Activated CD8-positive, alpha-beta memory T cell treated with anti-CD3 and anti-CD28 coated beads, Interleukin-2, amount 50 U/mL, for 1 hour (primary cell): ENCODE results near the gene OLFM1.
"Not testable (repeated sequence)": the region's sequence is repeated elsewhere in the genome, so short reads cannot be mapped to it uniquely, and the experiment has no call there.

Source experiments
- DNase-seq: peaks from one replicate; pipeline ENCODE4 v3.0.0-alpha.2; 2020; ENCODE audit errors: extremely low read depth

The OLFM1 gene

DNA sequence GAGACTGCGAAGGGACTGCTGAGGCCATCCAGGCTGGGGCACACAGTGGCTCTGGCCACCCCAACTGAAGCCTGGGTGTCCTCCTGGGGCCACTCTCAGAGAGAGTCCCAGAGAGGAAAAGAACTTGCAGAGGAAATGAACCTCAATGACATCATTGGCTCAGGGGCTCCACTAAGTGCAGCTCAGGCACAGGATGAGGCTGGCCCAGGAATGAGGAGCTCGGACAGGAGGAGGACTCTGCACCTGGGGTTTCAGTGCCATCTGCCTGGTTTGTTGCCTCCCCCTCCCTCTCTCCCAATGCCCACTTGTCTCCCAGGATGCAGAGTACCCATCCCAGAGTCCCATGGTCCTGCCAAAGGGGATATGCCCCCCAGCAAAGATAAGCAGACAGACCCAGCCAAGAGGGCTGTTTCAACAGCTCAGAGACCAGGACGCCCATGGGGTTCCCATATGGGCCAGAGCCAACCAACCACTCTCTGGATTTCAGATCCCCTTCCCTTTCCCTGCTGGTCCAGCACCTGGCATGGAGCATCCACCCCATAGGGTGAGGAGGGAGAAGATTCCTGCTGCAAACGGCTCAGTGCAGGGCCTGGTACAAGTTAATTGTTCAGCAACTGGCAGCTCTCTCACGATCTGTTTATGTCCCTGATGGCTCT, 26.9 kb upstream of the OLFM1 start:
- DNase-seq: no peak

DNA sequence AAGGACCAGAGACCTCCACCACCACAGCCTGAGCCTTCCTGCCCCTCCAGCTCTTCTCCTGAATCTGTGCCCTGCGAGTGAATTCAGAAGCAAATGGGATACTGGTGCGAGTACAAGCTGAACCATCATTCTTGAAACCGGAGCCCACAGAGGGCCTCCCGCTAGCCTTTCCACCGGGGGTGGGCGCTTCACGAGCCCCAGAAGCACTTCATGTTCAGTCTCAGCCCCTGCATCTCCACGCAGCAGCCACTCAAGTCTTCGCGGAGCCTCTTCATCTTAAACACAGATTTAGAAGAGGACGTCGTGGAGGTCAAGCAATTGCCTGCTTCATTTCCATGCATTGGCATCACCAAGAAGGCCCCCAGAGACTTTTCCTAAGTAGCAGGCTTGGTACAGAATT, 26.0 kb upstream of the OLFM1 start:
- no peak for DNase-seq

DNA sequence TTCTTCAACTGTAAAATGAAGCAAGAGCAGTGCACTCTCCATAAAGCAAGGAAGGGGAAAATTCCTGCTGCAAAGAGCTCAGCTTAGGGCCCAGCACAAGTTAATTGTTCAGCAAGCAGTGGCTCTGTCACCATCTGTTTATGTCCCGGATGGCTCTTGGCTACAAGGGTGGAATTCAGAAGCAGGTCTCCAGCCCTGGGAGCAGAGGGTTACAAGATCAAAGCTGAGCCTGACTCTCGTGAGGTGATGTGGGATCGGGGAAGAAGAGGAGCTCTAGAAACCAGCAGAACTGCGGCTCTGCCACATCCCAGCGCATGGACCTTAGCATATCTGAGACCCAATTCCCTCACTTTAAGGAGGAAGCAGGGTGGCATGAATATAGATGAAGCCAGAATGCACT, 25.2 kb upstream of the OLFM1 start:
- no peak for DNase-seq

DNA sequence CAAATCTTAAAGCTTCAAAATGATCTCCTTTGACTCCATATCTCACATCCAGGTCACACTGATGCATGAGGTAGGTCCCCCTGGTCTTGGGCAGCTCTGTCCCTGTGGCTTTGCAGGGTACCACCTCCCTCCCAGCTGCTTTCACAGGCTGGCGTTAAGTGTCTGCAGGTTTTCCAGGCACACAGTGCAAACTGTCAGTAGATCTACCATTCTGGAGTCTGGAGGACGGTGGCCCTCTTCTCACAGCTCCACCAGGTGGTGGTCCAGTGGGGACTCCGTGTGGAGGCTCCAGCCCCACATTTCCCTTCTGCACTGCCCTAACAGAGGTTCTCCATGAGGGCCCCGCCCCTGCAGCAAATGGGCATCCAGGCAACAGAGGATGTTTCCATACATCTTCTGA, 24.0 kb upstream of the OLFM1 start:
- DNase-seq: not testable (repeated sequence)

DNA sequence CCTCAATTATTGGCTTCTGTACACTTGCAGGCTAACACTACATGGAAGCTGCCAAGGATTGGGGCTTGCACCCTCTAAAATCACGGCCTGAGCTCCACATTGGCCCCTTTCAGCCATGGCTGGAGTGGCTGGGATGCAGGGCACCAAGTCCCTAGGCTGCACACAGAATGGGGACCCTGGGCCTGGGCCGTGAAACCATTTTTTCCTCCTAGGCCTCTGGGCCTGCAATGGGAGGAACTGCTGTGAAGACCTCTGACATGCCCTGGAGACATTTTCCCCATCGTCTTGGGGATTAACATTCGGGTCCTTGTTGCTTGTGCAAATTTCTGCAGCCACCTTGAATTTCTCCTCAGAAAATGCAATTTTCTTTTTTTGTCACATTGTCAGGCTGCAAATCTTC, 23.6 kb upstream of the OLFM1 start:
- not testable (repeated sequence) for DNase-seq

DNA sequence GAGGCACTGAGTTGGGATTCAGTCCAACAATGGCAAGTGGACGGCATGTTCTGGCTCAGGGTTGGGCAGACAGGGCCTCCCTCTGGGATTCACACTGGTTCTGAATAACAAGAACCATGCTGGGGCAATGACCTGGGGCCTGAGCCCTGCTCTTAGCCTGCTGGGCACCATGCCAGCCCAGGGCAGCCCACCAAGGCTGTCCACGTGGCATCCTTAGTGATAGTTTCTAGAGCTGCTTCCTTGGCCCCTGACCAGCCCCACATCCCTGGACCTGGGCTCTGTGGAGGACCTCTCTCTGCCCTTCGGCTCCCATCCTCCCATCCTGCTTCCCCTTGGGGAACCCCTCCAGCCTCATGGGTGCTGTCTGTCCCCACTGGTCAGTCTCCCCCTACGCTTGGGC, 22.3 kb upstream of the OLFM1 start:
- no peak for DNase-seq

DNA sequence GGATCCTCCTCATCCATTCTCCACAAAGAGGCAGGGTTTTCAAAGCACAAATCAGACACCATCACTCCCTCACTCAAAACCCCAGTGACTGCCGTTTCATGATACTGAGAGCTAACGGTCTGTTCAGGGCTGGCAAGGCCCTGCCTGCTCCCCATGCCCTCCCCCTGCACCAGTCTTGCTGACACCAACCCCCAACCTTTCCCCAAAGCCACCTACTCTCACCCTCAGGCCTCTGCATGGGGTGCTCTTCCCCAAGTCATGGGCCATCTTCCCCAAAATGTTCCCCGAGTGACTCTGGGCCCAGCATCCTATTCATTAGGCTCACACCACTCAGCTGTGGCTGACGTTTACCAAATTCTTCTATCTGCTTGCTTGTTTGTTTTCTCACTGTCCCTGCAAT, 21.7 kb upstream of the OLFM1 start:
- DNase-seq: no peak

- DNase-seq: no peak
These were observed 21.2 kb upstream of the OLFM1 start for GRCh38 chr9:135066291-135066690.

DNA sequence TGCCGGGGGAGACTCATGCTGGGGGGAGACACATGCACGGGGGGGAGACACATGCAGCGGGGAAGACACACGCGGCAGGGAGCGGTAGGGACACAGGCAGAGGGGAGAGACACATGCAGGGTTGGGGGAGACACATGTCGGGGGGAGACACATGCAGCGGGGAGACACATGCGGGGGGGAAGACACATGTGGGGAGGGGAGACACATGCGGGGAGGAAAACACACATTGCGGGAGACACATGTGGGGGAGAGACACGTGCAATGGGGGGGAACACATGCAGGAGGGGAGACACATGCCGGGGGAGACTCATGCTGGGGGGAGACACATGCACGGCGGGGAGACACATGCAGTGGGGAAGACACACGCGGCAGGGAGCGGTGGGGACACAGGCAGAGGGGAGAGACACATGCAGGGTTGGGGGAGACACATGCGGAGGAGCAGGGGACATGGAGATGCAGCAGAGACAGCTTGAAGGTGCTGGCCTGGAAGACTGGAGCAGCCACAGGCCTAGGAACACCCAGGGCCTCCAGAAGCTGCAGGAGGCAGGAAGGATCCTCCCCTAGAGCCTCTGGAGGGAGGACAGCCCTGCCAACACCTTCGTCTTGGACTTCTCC, 20.3 kb upstream of the OLFM1 start:
- DNase-seq: no peak

GRCh38 chr9:135068776-135069415, 18.6 kb upstream of the OLFM1 start:
- no peak for DNase-seq

- no peak for DNase-seq
These were observed 17.8 kb upstream of the OLFM1 start for GRCh38 chr9:135069558-135070197.

DNA sequence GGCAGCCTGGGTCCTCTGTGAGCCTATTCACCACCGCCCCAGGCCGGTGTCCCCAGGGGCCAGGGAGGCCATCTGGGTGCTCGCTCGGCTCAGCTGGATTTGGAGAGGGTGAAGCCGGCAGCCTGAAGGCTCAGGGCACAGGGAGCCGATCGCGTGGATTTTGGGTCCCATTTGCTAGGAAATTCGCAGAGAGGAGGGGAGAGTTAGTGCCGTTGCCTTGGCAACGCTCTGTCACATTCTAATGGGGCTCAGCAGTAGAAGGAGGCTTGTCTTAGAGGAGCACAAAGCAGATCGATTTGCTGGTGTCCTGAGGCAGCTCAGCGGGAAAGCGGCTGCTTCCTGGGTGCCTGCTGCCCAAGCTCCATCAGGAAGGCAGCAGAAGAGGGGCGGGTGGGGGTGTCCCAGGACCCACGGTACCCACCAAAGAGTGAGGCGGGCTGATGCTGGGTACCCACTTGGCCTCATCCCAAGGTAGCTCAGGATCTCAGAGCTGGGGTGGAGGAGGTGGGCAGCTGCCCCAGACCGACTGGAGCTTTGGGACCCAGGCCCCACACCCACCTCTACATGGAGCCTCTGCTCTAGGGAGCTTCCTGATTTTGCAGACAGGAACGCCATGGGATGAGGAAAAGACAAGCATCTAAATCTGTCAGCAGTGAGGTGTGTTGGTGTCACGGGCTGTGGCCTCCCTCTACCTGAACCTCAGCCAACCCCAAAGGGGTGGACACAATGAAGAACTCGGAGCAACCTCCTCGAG, 17.1 kb upstream of the OLFM1 start:
- DNase-seq: no peak

GRCh38 chr9:135070964-135071735, 16.3 kb upstream of the OLFM1 start:
- no peak for DNase-seq

- no peak for DNase-seq
These were observed 14.3 kb upstream of the OLFM1 start for GRCh38 chr9:135073081-135073740.

GRCh38 chr9:135073741-135074305, 13.6 kb upstream of the OLFM1 start:
- no peak for DNase-seq

DNA sequence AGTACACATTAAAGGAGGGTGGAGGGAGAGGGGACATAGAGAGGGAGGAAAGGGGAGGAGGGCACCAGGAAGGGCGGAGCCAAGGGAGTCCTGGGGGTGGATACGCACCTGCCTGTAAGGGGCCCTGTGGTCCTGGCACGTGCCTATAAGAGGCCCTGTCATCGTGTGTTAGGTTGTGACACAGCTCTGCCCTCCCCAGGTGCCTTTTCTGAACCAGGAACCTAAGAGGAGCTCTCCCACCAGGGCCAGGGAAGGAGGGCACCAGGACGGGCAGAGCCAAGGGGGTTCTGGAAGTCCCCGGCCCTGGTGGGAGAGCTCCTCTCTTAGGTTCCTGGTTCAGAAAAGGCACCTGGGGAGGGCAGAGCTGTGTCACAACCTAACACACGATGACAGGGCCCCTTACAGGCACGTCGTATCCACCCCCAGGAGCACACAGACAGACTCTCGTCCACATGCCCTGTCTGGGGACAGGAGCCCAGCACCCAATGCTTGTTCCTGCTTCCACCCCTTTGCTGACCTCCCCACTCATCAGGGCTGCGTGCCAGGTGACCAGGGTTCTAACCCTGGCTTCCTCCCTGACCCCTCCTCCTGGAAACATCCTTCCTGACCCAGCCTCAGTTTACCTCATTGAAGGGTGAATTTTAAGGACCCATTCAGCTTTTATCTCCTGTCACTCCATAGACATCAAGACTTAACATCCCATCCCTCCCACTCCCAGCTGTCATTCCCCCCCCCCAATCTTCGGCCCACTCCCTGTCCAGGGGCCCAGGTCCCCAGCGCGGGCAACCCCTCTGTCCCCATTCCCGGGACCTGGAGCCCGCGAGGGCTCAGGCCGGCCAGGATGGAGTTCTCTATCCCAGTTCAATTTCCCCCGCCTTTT, 12.9 kb upstream of the OLFM1 start:
- DNase-seq: no peak

GRCh38 chr9:135075234-135076142, 12.0 kb upstream of the OLFM1 start:
- no peak for DNase-seq

DNA sequence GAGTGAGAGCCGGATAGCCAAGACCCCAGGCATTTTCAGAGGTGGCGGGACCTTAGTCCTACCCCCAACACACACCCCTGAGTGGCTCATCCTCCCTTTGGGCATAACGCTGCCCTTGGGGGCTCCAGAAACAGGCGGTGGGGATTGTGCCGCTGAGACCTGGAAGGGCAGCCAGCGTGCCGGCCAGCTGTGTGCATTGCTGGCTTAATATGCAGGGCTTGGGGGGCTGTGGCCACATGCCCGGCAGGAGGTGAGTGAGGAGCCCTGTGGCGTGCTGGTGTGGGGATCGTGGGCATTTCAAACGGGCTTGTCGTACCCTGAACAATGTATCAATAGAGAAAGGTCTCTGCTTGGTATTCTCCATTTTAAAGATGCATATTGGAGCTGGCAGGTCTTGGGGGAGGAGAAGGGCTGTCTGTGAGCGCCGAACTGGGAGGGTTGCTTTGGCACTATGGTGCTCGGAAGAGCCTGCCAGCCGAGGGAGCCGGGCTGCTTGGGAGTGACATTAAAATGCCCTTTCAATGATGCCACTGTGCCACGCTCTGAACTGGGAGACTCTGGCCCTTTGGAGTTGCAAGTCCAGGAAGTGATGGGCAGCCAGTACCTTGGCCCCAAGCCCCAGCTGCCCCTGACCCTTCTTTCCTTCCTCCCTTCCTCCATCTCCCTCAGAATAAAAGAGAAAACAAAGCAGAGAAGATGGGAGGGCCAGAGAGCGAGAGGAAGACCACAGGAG, 11.2 kb upstream of the OLFM1 start:
- DNase-seq: no peak
